Stimulated activated effector memory CD8-positive, alpha-beta T cell treated with anti-CD3 and anti-CD28 coated beads, Interleukin-12 subunit alpha, Interleukin-12 subunit beta, amount 100 ng/mL, for 72 hours (primary cell): ENCODE results near the gene NDUFB5.
"Not testable (repeated sequence)": the region's sequence is repeated elsewhere in the genome, so short reads cannot be mapped to it uniquely, and the experiment has no call there.

Experiments used
- ATAC-seq: fragments of 150-1000 bp; cut with Tn5 transposase; 2 replicates; pipeline ENCODE4 v1.10.0; 2021
- DNase-seq, 2 donors: peaks; one replicate each; pipeline ENCODE4 v3.0.0; 2021 to 2022; ENCODE audit warnings: low spot score in 2 of 2
- H3K27ac Mint-ChIP-seq: one replicate; pipeline ENCODE4 v1.8.0; 2022; ENCODE audit warnings: mild to moderate bottlenecking, mixed read lengths
- H3K36me3 Mint-ChIP-seq: one replicate; pipeline ENCODE4 v1.8.0; 2022; ENCODE audit warnings: mild to moderate bottlenecking, mixed read lengths
- H3K4me1 Mint-ChIP-seq: one replicate; pipeline ENCODE4 v1.8.0; 2022; ENCODE audit warnings: mixed read lengths
- H3K4me3 Mint-ChIP-seq: one replicate; pipeline ENCODE4 v1.8.0; 2022; ENCODE audit warnings: mild to moderate bottlenecking, mixed read lengths
- H3K9me3 Mint-ChIP-seq: one replicate; pipeline ENCODE4 v1.8.0; 2022; ENCODE audit warnings: mixed read lengths

NDUFB5 gene

GRCh38 chr3:179608931-179609720, 4.5 kb downstream of the NDUFB5 start:
- no peaks in the 10 kb centered on the region for H3K9me3 Mint-ChIP-seq
- peaks cover 25% of the 10 kb centered on the region for H3K36me3 Mint-ChIP-seq
- peak overlapping the region; percentile 92 for H3K27ac Mint-ChIP-seq
- peaks cover 53% of the 10 kb centered on the region for H3K4me1 Mint-ChIP-seq
- ATAC-seq (peak; percentile 88), DNase-seq (peak; percentile 12 to 64)
- H3K4me3 Mint-ChIP-seq, result peak overlapping the region; percentile 64

GRCh38 chr3:179610066-179610465, 5.5 kb downstream of the NDUFB5 start:
- H3K36me3 Mint-ChIP-seq, result peaks cover 15% of the 10 kb centered on the region
- ATAC-seq, result no peak
- H3K4me1 Mint-ChIP-seq, result peaks cover 47% of the 10 kb centered on the region
- H3K9me3 Mint-ChIP-seq, result no peaks in the 10 kb centered on the region
- peak overlapping the region; percentile 64 for H3K4me3 Mint-ChIP-seq
- peak overlapping the region; percentile 92 for H3K27ac Mint-ChIP-seq
- DNase-seq, result no peak

GRCh38 chr3:179613807-179614206, 9.2 kb downstream of the NDUFB5 start:
- H3K9me3 Mint-ChIP-seq, result no peaks in the 10 kb centered on the region
- H3K27ac Mint-ChIP-seq, result peak overlapping the region; percentile 2
- no peak for DNase-seq
- peaks cover 35% of the 10 kb centered on the region for H3K36me3 Mint-ChIP-seq
- H3K4me3 Mint-ChIP-seq, result no peak overlapping the region
- ATAC-seq, result no peak
- H3K4me1 Mint-ChIP-seq, result peaks cover 24% of the 10 kb centered on the region

GRCh38 chr3:179615458-179616173, 11.0 kb downstream of the NDUFB5 start:
- H3K36me3 Mint-ChIP-seq, result peaks cover 53% of the 10 kb centered on the region
- no peak overlapping the region for H3K4me3 Mint-ChIP-seq
- H3K9me3 Mint-ChIP-seq, result no peaks in the 10 kb centered on the region
- DNase-seq (no peak), ATAC-seq (no peak)
- no peak overlapping the region for H3K27ac Mint-ChIP-seq
- H3K4me1 Mint-ChIP-seq, result peaks cover 7% of the 10 kb centered on the region

GRCh38 chr3:179622023-179622422, 17.4 kb downstream of the NDUFB5 start:
- DNase-seq, result no peak
- H3K9me3 Mint-ChIP-seq, result no peaks in the 10 kb centered on the region
- H3K4me3 Mint-ChIP-seq, result no peak overlapping the region
- H3K36me3 Mint-ChIP-seq, result peaks cover 89% of the 10 kb centered on the region
- H3K4me1 Mint-ChIP-seq, result no peaks in the 10 kb centered on the region
- ATAC-seq, result no peak
- H3K27ac Mint-ChIP-seq, result no peak overlapping the region

- Mint-ChIP-seq H3K4me3 (no peak overlapping the region), H3K36me3 (peaks cover 65% of the 10 kb centered on the region), H3K27ac (no peak overlapping the region), H3K4me1 (no peaks in the 10 kb centered on the region), H3K9me3 (no peaks in the 10 kb centered on the region)
- no peak for ATAC-seq
- no peak for DNase-seq
These were observed 19.9 kb downstream of the NDUFB5 start for GRCh38 chr3:179624451-179624850.

GRCh38 chr3:179630753-179631451, 26.3 kb downstream of the NDUFB5 start:
- Mint-ChIP-seq H3K27ac (no peak overlapping the region), H3K4me3 (no peak overlapping the region), H3K4me1 (no peaks in the 10 kb centered on the region), H3K36me3 (peaks cover under 1% of the 10 kb centered on the region), H3K9me3 (no peaks in the 10 kb centered on the region)
- DNase-seq, result no peak
- no peak for ATAC-seq

GRCh38 chr3:179640469-179640868, 35.9 kb downstream of the NDUFB5 start:
- H3K9me3 Mint-ChIP-seq, result no peaks in the 10 kb centered on the region
- ATAC-seq, result no peak
- H3K4me3 Mint-ChIP-seq, result no peak overlapping the region
- DNase-seq, result no peak
- H3K27ac Mint-ChIP-seq, result no peak overlapping the region
- no peaks in the 10 kb centered on the region for H3K36me3 Mint-ChIP-seq
- no peaks in the 10 kb centered on the region for H3K4me1 Mint-ChIP-seq

GRCh38 chr3:179642871-179643270, 38.3 kb downstream of the NDUFB5 start:
- ATAC-seq (no peak), DNase-seq (no peak)
- H3K4me1 Mint-ChIP-seq, result no peaks in the 10 kb centered on the region
- no peaks in the 10 kb centered on the region for H3K36me3 Mint-ChIP-seq
- H3K9me3 Mint-ChIP-seq, result no peaks in the 10 kb centered on the region
- H3K27ac Mint-ChIP-seq, result no peak overlapping the region
- H3K4me3 Mint-ChIP-seq, result no peak overlapping the region

- H3K36me3 Mint-ChIP-seq, H3K27ac Mint-ChIP-seq, H3K9me3 Mint-ChIP-seq, ATAC-seq, H3K4me1 Mint-ChIP-seq, H3K4me3 Mint-ChIP-seq, DNase-seq: not testable (repeated sequence)
These were observed 39.2 kb downstream of the NDUFB5 start for GRCh38 chr3:179643837-179644236.

GRCh38 chr3:179646177-179646576, 41.6 kb downstream of the NDUFB5 start:
- Mint-ChIP-seq H3K4me1 (no peaks in the 10 kb centered on the region), H3K4me3 (no peak overlapping the region), H3K27ac (no peak overlapping the region), H3K36me3 (no peaks in the 10 kb centered on the region), H3K9me3 (no peaks in the 10 kb centered on the region)
- ATAC-seq, result no peak
- DNase-seq, result no peak

- Mint-ChIP-seq H3K9me3 (no peaks in the 10 kb centered on the region), H3K27ac (no peak overlapping the region), H3K36me3 (no peaks in the 10 kb centered on the region), H3K4me1 (peaks cover 12% of the 10 kb centered on the region), H3K4me3 (peak overlapping the region; percentile 94)
- ATAC-seq (no peak), DNase-seq (no peak)
These were observed 47.3 kb downstream of the NDUFB5 start for GRCh38 chr3:179651687-179652446.

GRCh38 chr3:179652447-179653095, 48.0 kb downstream of the NDUFB5 start, which contains the start of gene USP13:
Gene USP13 (plus strand): TSS chr3:179653040. CDS start chr3:179653226, 186 bp downstream.
- no peaks in the 10 kb centered on the region for H3K36me3 Mint-ChIP-seq
- peaks cover 12% of the 10 kb centered on the region for H3K4me1 Mint-ChIP-seq
- H3K4me3 Mint-ChIP-seq, result peak within 1 kb of the TSS; percentile 94
- DNase-seq, result peak; percentile 33 to 80
- no peaks in the 10 kb centered on the region for H3K9me3 Mint-ChIP-seq
- H3K27ac Mint-ChIP-seq, result peak within 1 kb of the TSS; percentile 93
- peak; percentile 72 for ATAC-seq

GRCh38 chr3:179653096-179653797, 48.7 kb downstream of the NDUFB5 start:
- Mint-ChIP-seq H3K27ac (peak overlapping the region; percentile 93), H3K4me3 (peak overlapping the region; percentile 94), H3K36me3 (no peaks in the 10 kb centered on the region), H3K4me1 (peaks cover 12% of the 10 kb centered on the region), H3K9me3 (no peaks in the 10 kb centered on the region)
- DNase-seq (peak; percentile 45 to 82), ATAC-seq (peak; percentile 82)
